ENCODE data around the gene PPIG.
"Not testable (repeated sequence)": the region's sequence is repeated elsewhere in the genome, so short reads cannot be mapped to it uniquely, and the experiment has no call there.

Gene PPIG

DNA sequence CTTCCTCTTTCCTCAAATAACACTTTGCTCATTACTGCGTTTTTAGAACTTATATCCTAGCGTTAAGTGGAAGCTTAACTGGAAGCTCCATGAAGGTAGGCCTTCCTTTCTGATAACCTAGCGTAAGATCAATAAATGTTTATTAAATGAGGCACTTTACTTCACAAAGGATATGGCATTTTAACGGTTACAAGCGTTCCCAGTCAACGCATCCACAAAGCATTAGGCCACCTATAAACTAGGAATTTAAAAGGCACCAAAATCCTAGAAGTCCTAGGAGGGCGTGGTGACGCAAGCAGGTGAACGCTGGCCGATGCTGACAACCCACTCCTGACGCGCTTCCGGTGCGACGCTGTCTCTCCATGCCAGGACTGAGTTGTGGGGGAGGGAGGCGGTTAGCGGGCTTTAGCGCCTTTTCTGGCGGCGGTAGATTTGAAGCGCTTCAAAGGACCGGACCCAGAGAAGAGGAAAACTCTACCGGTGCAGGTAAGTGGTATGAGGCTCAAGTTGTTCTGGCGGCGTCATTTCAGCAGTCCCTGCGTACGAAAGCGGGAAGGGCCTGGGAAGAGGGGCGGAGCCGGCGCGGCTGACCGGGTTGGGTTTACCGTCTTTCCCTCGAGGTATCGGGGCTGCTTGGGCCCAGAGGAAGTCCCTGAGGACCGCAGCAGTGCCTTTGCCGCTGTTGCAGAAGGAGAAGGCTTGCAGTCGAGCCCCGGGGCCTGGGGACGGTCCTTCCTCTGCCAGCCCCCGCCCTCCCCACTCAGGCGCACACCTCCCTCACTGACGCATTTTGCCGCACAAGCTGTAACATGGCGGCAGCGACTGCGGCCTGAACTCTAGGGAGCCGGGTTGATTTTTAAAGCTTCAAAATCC is at the start of gene PPIG:
TSS of gene PPIG (plus strand) at position 347 of the 873 bp plus-strand sequence. CDS start 19,691 bp downstream, outside the sequence.
- peaks cover 5% of the 10 kb centered on the region for H3K9me3 Mint-ChIP-seq
- no peaks in the 10 kb centered on the region for H3K27me3 Mint-ChIP-seq
- ATAC-seq (replicated peaks; ENCODE audit: extremely low read depth, poor library complexity, severe bottlenecking) (peak; percentile 89), DNase-seq (ENCODE audit: low spot score in 2 of 2) (peak; percentile 73 to 80)
- H3K27ac Mint-ChIP-seq (ENCODE audit: low read depth): peak within 1 kb of the TSS; percentile 98
- peaks cover 31% of the 10 kb centered on the region for H3K4me1 Mint-ChIP-seq
- peak within 1 kb of the TSS; percentile 98 for H3K4me3 Mint-ChIP-seq
- peaks cover 30% of the 10 kb centered on the region for H3K36me3 Mint-ChIP-seq (ENCODE audit: insufficient read depth)

DNA sequence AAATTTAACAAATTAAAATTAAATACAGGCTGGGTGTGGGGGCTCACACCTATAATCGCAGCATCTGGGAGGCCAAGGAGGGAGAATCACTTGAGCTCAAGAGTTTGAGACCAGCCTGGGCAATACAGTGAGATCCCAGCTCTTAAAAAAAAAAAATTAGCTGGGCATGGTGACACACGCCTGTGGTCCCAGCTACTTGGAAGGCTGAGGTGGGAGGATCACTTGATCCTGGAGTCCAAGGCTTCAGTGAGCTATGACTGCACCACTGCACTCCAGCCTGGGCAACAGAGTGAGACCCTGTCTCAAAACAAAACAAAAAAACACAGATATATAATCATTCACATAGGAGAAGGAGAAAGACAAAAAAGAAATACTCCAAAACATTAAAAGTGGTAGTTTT is 44.7 kb upstream of the PPIG start:
- not testable (repeated sequence) for H3K27me3 Mint-ChIP-seq; DNase-seq (ENCODE audit: low spot score in 2 of 2); ATAC-seq (replicated peaks; ENCODE audit: extremely low read depth, poor library complexity, severe bottlenecking); H3K9me3 Mint-ChIP-seq; H3K4me1 Mint-ChIP-seq; H3K27ac Mint-ChIP-seq (ENCODE audit: low read depth); H3K4me3 Mint-ChIP-seq
- peaks cover 12% of the 10 kb centered on the region for H3K36me3 Mint-ChIP-seq (ENCODE audit: insufficient read depth)

DNA sequence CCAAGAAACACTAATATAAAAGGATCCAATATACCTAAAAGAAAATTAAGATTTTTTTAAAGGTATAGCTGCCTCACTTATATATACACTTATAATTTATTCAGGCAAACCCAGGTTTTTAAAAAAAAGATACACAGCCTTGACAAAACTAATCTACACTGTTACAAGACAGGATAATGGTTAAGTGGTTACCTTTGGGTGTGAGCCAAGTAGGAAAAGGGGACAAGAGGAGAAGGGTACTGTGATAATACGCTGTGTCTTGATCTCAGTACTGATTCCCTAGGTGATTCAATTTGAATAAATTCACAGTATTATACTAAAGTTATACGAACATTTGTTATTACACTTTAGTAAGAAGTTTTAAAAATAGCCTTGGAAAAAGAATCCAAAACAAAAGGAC is 44.0 kb upstream of the PPIG start:
- Mint-ChIP-seq H3K4me1 (no peaks in the 10 kb centered on the region), H3K27ac (ENCODE audit: low read depth) (peak overlapping the region; percentile 59), H3K4me3 (no peak overlapping the region), H3K36me3 (ENCODE audit: insufficient read depth) (peaks cover 13% of the 10 kb centered on the region), H3K27me3 (no peaks in the 10 kb centered on the region), H3K9me3 (no peaks in the 10 kb centered on the region)
- ATAC-seq (replicated peaks; ENCODE audit: extremely low read depth, poor library complexity, severe bottlenecking): no peak
- no peak for DNase-seq (ENCODE audit: low spot score in 2 of 2)

DNA sequence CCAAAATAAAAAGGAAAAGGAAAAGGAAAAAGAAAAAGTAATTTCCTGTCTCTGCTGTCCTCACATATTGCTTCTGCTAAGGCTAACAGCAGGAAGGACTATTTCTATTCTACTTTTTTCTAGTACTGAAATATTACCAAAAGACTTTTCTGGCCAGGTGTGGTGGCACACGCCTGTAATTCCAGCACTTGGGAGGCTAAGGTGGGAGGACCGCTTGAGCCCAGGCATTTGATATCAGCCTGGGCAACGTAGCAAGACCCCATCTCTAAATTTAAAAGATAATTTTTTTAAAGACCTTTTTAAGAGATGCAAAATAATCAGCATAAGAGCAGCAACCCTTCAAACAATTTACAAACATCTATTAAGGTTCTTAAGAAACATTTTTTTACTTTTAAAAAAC is 41.7 kb upstream of the PPIG start:
- DNase-seq (ENCODE audit: low spot score in 2 of 2) (no peak), ATAC-seq (replicated peaks; ENCODE audit: extremely low read depth, poor library complexity, severe bottlenecking) (no peak)
- H3K9me3 Mint-ChIP-seq: no peaks in the 10 kb centered on the region
- H3K27me3 Mint-ChIP-seq: no peaks in the 10 kb centered on the region
- H3K27ac Mint-ChIP-seq (ENCODE audit: low read depth): no peak overlapping the region
- no peaks in the 10 kb centered on the region for H3K4me1 Mint-ChIP-seq
- H3K4me3 Mint-ChIP-seq: no peak overlapping the region
- H3K36me3 Mint-ChIP-seq (ENCODE audit: insufficient read depth): peaks cover 16% of the 10 kb centered on the region

DNA sequence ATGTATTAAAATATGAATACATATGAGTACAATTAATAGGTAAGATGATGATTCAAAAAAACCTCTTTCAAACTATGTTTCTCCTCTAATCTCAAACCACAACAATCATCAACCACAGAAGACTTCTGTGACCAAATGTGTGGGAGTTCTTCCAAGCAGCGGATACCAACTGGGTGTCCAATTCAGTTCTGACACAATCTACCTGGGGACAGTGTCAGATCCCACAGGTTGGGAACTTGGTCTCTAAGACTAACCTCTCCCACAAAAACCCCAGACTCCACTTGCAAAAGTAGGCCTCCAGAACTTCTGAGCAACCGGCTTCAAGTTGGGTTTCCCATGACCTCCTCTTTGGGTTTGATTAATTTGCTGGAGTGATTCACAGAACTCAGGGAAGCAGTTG is 37.4 kb upstream of the PPIG start:
- DNase-seq (ENCODE audit: low spot score in 2 of 2) (no peak), ATAC-seq (replicated peaks; ENCODE audit: extremely low read depth, poor library complexity, severe bottlenecking) (no peak)
- H3K9me3 Mint-ChIP-seq: no peaks in the 10 kb centered on the region
- no peak overlapping the region for H3K4me3 Mint-ChIP-seq
- no peaks in the 10 kb centered on the region for H3K27me3 Mint-ChIP-seq
- peaks cover 14% of the 10 kb centered on the region for H3K36me3 Mint-ChIP-seq (ENCODE audit: insufficient read depth)
- no peaks in the 10 kb centered on the region for H3K4me1 Mint-ChIP-seq
- no peak overlapping the region for H3K27ac Mint-ChIP-seq (ENCODE audit: low read depth)

DNA sequence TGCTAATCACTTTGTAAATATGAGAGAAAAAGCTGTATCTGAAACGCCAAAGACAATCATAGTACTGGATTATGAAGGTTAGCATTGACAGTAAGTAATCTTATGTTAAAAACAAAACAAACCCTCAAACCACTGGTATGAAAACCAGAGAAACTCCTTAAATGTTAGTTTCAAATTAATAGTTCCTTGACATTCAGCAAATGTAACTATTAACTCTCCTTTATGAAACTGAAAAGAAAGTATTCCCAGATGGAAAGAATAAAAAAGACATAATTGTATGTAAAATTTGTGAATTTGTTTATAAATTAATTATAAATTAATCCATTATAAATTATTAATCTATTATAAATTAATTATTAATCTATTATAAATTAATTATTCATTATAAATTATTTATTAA is 22.8 kb upstream of the PPIG start:
- no peak for DNase-seq (ENCODE audit: low spot score in 2 of 2)

DNA sequence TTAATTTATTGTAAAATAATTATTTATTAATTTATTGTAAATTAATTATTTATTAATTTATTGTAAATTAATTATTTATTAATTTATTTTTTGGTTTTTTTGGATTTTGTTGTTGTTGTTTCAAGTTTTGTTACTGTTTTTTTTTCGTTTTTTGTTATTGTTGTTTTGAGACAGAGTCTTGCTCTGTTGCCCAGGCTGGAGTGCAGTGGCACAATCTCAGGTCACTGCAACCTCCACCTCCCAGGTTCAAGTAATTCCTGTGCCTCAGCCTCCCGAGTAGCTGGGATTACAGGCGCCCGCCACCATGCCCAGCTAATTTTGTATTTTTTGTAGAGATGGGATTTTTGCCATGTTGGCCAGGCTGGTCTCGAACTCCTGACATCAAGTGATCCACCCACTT is 22.1 kb upstream of the PPIG start:
- H3K27me3 Mint-ChIP-seq; H3K4me1 Mint-ChIP-seq; ATAC-seq (replicated peaks; ENCODE audit: extremely low read depth, poor library complexity, severe bottlenecking); H3K27ac Mint-ChIP-seq (ENCODE audit: low read depth); DNase-seq (ENCODE audit: low spot score in 2 of 2); H3K4me3 Mint-ChIP-seq; H3K9me3 Mint-ChIP-seq: not testable (repeated sequence)
- H3K36me3 Mint-ChIP-seq (ENCODE audit: insufficient read depth): peaks cover 17% of the 10 kb centered on the region

More for the DNA sequence above, 22.8 kb upstream of the PPIG start:
- Mint-ChIP-seq H3K27ac (ENCODE audit: low read depth) (no peak overlapping the region), H3K4me3 (no peak overlapping the region), H3K9me3 (no peaks in the 10 kb centered on the region), H3K36me3 (ENCODE audit: insufficient read depth) (peaks cover 20% of the 10 kb centered on the region), H3K4me1 (no peaks in the 10 kb centered on the region), H3K27me3 (no peaks in the 10 kb centered on the region)
- no peak for ATAC-seq (replicated peaks; ENCODE audit: extremely low read depth, poor library complexity, severe bottlenecking)

DNA sequence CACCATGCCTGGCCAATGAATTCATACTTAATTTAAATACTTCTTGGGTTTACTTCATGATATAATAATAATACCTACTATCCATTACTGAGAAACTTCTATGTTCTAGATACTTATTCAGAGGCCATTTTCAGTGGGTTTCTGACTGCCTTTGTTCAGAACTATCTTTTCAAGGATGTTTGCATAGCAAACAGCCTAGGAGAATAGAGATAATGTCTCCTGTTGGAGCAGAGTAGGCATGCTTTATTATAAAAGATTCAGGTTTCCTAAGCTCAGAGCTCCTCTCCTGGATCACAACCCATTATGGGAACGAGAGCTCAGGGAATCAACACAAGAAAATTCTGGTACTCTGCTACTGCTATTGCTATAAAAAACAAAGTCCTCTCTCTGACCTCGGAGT is 21.6 kb upstream of the PPIG start:
- no peak for ATAC-seq (replicated peaks; ENCODE audit: extremely low read depth, poor library complexity, severe bottlenecking)
- peaks cover 17% of the 10 kb centered on the region for H3K36me3 Mint-ChIP-seq (ENCODE audit: insufficient read depth)
- H3K4me1 Mint-ChIP-seq: no peaks in the 10 kb centered on the region
- no peaks in the 10 kb centered on the region for H3K9me3 Mint-ChIP-seq
- no peak overlapping the region for H3K4me3 Mint-ChIP-seq
- no peak overlapping the region for H3K27ac Mint-ChIP-seq (ENCODE audit: low read depth)
- DNase-seq (ENCODE audit: low spot score in 2 of 2): no peak
- no peaks in the 10 kb centered on the region for H3K27me3 Mint-ChIP-seq

DNA sequence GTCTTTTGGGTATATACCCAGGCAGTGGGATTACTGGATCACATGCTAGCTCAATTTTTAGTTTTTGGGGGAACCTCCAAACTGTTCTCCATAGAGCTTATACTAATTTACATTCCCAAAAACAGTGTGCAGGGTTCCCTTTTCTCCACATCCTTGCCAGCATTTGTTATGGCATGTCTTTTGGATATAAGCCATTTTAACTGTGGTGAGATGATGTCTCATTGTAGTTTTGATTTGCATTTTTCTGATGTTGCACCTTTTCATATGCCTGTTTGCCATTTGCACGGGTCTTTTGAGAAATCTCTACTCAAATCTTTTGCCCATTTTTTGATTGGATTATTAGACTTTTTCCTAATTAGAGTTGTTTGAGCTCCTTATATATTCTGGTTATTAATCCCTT is 18.5 kb upstream of the PPIG start:
- Mint-ChIP-seq H3K4me3 (no peak overlapping the region), H3K27ac (ENCODE audit: low read depth) (no peak overlapping the region), H3K36me3 (ENCODE audit: insufficient read depth) (peaks cover 20% of the 10 kb centered on the region), H3K9me3 (no peaks in the 10 kb centered on the region), H3K4me1 (peaks cover 8% of the 10 kb centered on the region), H3K27me3 (no peaks in the 10 kb centered on the region)
- no peak for ATAC-seq (replicated peaks; ENCODE audit: extremely low read depth, poor library complexity, severe bottlenecking)
- DNase-seq (ENCODE audit: low spot score in 2 of 2): no peak

DNA sequence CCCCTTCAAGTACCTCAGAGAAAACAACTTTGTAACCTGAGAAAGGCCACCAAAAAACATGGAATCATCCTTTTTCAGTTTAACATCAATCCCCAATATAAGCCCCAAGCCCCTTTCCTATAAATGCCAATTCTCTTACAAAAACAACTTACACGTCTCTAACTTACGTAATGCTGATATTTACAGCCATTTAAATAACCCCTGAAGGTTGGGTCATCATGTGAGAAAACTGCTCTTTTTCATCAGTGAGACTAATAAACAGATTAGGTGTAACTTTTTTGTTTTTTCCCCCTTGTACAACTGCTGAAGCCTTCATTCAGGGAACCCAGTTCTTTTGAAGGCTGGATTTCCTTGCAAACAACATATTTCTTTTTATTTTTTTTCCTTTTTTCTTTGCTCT is 14.2 kb upstream of the PPIG start:
- peaks cover 15% of the 10 kb centered on the region for H3K36me3 Mint-ChIP-seq (ENCODE audit: insufficient read depth)
- DNase-seq (ENCODE audit: low spot score in 2 of 2) (no peak), ATAC-seq (replicated peaks; ENCODE audit: extremely low read depth, poor library complexity, severe bottlenecking) (no peak)
- no peaks in the 10 kb centered on the region for H3K27me3 Mint-ChIP-seq
- H3K4me1 Mint-ChIP-seq: peaks cover 20% of the 10 kb centered on the region
- H3K27ac Mint-ChIP-seq (ENCODE audit: low read depth): no peak overlapping the region
- H3K9me3 Mint-ChIP-seq: no peaks in the 10 kb centered on the region
- no peak overlapping the region for H3K4me3 Mint-ChIP-seq

DNA sequence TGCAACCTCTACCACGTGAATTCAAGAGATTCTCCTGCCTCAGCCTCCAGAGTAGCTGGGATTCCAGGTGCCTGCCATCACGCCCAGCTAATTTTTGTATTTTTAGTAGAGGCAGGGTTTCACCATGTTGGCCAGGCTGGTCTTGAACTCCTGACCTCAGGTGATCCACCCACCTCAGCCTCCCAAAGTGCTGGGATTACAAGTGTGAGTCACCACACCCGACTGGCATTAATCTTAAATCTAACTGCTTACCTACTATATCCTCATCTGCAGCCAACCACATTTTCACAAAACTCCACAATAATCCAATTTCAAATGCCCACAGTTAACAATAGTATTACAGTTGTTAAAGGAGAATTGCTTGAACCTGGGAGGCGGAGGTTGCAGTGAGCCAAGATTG is 13.4 kb upstream of the PPIG start:
- not testable (repeated sequence) for DNase-seq (ENCODE audit: low spot score in 2 of 2); ATAC-seq (replicated peaks; ENCODE audit: extremely low read depth, poor library complexity, severe bottlenecking); H3K27me3 Mint-ChIP-seq; H3K9me3 Mint-ChIP-seq; H3K27ac Mint-ChIP-seq (ENCODE audit: low read depth); H3K4me3 Mint-ChIP-seq
- Mint-ChIP-seq H3K4me1 (peaks cover 20% of the 10 kb centered on the region), H3K36me3 (ENCODE audit: insufficient read depth) (peaks cover 16% of the 10 kb centered on the region)

DNA sequence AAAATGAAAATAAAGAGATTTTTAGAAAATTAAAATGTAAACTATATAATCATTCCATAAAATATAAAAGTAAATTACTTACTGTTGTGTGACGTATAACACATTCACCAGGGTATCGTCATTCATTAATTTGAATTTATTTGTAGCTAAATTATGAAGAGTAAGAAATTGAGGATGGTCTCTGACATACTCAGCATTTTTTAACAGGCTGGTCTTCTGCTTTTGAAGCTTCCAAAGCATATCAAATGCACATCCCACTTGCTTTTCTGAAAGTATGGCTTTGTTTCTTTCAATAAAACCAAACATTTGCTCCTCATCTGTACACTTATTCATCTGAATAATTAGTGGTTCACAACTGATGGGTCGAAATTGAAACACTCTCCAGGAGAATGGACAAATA is 12.6 kb upstream of the PPIG start:
- Mint-ChIP-seq H3K27ac (ENCODE audit: low read depth) (no peak overlapping the region), H3K4me3 (no peak overlapping the region)

DNA sequence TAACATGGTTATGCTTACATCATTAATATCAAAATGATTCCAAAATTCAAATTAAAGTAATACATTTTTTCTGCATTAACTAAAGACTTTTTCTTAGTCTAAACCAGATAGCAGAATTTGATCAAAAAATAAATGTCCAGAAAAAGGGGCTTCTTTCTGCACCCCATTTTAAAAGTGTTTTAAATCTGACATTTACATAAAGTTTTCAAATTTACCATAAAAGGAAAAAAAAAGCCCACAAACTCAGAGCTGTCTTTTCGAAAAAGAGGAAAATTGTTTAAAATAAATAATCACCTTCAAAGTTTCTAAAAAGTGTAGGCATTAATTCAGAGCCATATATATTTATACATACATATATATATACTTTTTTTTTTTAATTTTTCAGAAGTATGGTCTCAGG is 12.0 kb upstream of the PPIG start:
- Mint-ChIP-seq H3K36me3 (ENCODE audit: insufficient read depth) (peaks cover 18% of the 10 kb centered on the region), H3K4me1 (peaks cover 20% of the 10 kb centered on the region)

More for the DNA sequence above, 12.6 kb upstream of the PPIG start:
- Mint-ChIP-seq H3K27me3 (no peaks in the 10 kb centered on the region), H3K4me1 (peaks cover 20% of the 10 kb centered on the region), H3K36me3 (ENCODE audit: insufficient read depth) (peaks cover 18% of the 10 kb centered on the region), H3K9me3 (no peaks in the 10 kb centered on the region)
- ATAC-seq (replicated peaks; ENCODE audit: extremely low read depth, poor library complexity, severe bottlenecking): no peak
- DNase-seq (ENCODE audit: low spot score in 2 of 2): no peak

More for the DNA sequence above, 12.0 kb upstream of the PPIG start:
- no peak overlapping the region for H3K27ac Mint-ChIP-seq (ENCODE audit: low read depth)
- no peak for DNase-seq (ENCODE audit: low spot score in 2 of 2)
- H3K4me3 Mint-ChIP-seq: no peak overlapping the region
- H3K27me3 Mint-ChIP-seq: no peaks in the 10 kb centered on the region
- ATAC-seq (replicated peaks; ENCODE audit: extremely low read depth, poor library complexity, severe bottlenecking): no peak
- H3K9me3 Mint-ChIP-seq: no peaks in the 10 kb centered on the region

All from central memory CD8-positive, alpha-beta T cell (primary cell).